GM19455 (cell line): ENCODE measurements around the gene MFSD6L.

ENCODE experiments used
- ATAC-seq: cut with Tn5 transposase; IDR thresholded peaks from one replicate; pipeline ENCODE4 v1.9.1; 2021; ENCODE audit not compliant: unreplicated experiment

MFSD6L gene, protein sequence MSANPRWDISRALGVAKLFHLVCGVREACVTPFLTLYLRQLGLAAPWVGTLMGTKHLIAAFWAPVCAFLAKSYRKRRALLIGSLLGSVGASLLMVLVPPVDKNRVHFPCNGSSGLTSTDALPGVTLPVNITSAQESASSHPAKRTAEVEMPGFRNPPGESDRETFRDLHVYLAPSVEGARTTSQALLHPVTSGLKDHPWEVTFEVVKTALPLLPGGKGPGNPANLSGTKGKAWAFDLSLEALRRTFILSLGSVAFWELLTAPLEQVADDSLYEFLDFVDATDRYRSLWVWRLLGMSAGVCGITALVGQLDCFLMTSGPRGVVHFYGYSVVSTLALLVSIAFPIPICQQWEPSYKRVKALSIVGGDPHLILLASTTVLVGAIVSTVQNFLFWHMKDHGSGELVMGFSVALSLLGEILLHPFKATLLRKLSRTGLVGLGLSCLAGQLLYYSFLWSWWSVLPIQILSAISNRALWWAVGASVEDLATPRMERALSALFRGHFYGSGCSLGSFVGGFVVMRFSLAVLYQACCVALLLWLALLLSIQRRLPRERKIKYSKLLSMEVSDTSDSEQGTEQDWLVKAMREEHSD

GRCh38 chr17:8798846-8799569 lies at the start of gene MFSD6L:
Gene MFSD6L, minus strand, starts transcription at chr17:8799365. Its CDS starts 245 bp downstream, at chr17:8799120.
- ATAC-seq, result no peak

GRCh38 chr17:8847891-8848290 lies 48.7 kb upstream of the MFSD6L start:
- ATAC-seq, result no peak

DNA sequence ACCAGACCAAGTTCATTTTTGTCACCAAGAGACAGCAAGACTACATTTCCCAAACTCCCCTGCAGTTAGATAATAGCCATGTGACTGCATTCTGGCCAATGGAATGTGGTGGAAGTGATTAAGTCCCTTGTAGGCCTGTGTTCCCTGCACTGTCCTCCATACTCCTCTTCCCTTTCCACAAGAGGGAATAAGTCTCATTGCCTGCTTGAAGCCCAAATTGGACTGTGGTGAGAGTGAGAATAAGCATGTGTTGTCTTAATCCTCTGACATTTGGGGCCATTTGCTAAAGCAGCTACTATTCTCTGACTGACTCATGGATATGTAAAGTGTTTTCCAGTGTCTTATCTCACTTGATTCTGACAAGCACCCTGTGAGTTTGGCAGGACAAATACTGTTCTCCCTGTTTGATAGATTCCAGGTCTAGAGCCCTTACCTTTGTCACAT lies 47.6 kb upstream of the MFSD6L start:
- ATAC-seq, result no peak

GRCh38 chr17:8844229-8845218 lies 45.4 kb upstream of the MFSD6L start:
- ATAC-seq, result no peak

DNA sequence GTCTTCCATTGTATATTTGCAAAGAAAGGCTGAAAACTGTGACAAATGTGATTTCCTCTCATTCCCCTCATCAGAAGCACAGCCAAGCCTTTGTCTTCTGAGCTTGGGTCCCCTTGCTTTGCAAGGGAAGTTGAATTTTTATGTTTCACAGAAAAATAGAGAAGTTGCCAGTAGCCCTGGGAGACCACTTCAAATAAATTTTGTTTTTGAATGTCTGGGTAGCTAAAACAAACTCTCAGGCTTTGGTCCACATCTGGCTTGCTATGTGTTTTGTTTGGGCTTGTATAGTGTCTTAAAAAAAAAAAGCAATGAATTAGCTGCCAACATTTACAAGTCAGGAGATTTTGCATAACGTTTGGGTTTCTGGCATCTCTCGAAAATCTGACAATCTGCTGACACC lies 44.2 kb upstream of the MFSD6L start:
- no peak for ATAC-seq

DNA sequence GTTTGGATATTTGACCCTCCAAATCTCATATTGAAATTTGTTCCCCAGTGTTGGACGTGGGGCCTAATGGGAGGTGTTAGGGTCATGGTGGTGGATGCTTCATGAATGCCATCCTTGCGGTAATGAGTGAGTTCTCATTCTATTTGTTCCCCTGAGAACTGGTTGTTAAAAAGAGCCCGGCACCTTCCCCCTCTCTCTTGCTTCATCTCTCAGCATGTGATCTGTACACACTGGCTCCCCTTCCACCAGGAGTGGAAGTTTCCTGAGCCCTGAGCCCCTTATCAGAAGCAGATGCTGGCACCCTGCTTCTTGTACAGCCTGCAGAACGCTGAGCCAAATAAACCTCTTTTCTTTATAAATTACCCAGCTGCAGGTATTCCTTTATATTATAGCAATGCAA lies 42.7 kb upstream of the MFSD6L start:
- no peak for ATAC-seq

GRCh38 chr17:8839410-8839935 lies 40.3 kb upstream of the MFSD6L start:
- ATAC-seq, result no peak

GRCh38 chr17:8838551-8839095 lies 39.5 kb upstream of the MFSD6L start:
- ATAC-seq, result no peak

GRCh38 chr17:8837563-8838075 lies 38.5 kb upstream of the MFSD6L start:
- ATAC-seq, result no peak

DNA sequence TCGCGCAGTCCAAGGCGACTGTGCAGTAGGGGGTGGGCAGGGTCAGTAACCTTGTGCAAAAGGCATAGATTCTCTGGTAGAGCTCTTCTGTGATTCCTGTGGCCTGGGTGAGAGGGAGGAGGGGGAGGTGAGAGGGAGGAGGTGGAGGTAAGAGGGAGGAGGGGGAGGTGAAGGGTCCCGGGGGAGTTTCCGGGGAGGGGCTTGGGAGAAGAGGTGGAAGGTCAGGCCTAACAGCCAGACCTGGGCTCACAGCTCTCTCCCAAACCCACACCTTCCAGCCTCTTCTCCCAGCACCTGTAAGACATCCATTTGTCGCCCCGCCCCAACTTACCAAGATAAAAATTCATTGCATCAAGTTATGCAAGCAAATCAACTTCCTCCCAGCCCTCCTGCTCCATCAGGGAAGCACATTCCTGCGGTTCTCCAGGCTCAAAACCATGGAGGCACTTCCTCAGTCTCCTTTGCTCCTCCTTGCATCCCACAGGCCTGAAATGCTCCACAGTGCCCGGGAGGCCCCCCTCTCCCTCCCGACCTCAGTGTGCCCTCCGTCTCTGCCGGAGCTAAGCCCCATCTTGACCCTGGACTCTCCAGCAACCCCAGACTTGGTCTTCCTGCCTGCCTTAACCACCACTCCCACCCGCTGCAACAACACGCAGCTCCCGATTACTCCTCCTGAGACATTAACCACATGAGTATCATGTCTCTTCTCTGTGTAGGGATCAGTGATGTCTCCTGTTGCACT lies 37.8 kb upstream of the MFSD6L start:
- no peak for ATAC-seq

GRCh38 chr17:8835631-8836364 lies 36.6 kb upstream of the MFSD6L start:
- no peak for ATAC-seq

DNA sequence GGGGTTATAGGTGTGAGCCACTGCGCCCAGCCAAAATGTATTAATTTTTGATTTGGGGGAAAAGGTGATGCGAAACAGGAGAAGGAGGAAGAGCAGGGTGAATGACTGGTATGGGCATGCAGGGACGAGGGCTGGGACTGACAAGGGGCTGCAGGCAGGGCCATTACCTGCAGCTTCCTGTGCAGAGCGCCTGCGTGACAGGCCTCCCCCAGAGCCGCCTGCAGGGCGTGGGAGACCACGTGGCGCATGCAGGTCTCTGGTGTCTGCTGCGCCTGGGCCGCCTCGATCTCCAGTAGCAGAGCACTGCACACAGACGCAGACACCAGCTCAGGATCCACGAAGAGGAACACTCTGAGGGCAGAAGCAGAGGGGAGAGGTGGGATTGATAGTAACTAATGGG lies 35.9 kb upstream of the MFSD6L start:
- no peak for ATAC-seq

DNA sequence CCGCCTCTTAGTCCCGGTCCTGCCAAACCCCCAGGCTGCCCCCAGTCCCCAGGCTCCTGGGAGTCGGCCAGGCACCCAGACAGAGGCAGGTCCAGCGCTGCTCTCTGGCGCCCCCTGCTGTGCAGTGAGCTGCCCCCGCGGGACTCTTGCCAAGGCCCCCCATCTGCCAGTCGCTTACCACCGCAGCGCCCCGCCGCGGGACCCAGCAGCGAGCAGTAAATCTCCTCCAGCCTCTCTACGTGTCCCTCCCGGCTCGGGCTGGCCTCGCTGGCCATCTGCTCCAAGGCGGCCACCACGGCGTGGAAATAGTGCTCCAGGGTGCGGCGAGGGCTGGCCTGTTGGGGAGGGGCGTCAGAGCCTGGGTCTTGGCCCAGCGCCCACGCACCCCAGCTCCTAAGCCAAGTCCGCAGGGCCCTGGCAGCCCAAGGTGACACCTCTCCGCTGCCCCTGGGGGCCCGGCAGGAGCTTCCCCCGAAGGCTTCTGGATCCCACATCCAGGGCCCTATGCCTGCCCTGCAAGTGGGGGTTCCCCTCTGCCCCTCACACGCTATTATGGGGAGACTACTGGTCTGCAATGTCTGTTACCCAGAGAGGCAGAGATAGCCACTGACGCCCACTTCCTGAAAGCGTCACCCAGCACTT lies 33.7 kb upstream of the MFSD6L start:
- ATAC-seq, result no peak

DNA sequence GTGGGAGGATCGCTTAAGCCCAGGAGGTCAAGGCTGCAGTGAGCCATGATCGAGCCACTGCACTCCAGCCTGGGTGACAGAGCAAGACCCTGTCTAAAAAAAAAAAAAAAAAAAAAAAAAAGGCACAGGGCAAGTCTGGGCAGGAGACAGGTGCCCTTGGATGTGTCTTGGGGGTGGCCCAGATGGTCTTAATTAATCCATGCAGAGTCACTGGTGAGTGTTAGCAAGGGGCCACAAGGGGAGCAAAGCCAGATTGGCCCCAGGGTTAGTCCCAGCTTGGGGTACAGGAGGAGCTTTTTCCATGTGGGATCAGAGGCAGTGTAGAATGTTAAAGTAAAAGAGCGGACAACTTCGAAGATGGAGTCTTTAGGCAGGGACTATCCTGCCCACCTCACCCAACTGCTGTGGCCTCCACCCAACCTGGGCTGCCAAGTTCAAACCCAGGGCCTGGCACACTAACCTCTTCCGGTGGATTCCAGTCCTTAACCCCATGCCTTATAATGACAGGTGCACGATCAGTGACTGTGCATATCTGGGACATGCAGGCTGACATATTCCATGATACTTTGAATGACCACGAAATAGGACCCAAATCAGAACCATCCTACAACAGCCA lies 32.2 kb upstream of the MFSD6L start:
- ATAC-seq, result no peak

DNA sequence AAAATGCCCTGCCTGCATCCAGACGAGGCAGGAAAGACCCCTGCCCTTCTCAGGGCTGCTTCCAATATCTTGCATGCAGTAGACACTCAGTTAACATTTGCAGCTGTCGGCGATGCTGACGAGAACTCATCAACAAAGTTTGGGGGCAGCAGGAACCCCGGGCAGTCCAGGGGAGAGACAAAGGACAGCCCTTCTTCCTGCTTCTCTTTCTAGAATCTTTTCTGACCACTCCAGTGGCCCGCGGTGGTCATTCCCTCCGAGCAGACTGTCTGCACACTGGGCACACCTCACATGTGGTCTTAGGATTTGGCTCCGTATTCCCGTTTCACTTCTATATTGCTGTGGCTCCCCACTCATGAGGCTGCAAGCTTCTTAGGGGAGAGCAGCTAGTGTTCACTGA lies 31.0 kb upstream of the MFSD6L start:
- no peak for ATAC-seq

DNA sequence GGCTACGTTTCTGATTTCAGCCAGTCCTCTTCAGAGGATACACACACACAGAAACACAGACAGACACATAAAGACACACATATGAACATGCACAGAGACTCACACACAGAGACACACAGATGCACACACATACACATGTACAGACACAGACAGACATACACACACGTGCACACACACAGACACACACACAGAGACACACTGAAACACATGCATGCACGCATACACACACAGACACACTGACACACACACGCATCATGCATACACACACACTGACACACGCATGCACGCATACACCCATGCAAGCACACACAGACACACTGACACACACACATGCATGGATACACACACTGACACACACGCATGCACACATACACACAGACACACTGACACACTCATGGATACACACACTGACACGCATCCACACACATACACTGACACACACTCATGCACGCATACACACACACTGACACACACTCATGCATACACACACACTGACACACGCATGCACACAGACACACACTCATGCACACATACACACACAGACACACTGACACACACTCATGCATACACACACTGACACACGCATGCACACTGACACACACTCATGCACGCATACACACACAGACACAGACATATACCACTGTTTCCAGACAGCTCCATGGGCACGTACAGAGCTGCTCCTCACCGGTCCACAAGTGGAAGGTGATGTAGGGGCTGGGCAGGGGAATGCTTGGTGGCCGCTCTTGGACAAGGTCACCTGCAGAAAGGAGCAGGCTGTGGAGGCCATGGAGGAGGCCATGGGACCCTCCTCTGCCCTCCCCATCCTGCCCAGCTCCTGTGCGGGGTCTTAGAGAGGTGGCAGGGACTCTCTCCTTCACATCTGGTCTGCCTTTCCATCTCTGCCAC lies 30.1 kb upstream of the MFSD6L start:
- no peak for ATAC-seq

GRCh38 chr17:8828517-8828875 lies 29.3 kb upstream of the MFSD6L start:
- no peak for ATAC-seq
